Upper lobe of left lung (tissue), 6 donors: ENCODE data around the gene SPATA6L. TPM values are rescaled to one million over a fixed set of nuclear protein-coding genes. Genes with fewer than 3 reads are reported as not detected.
A peak's percentile ranks its signal among the peaks of the same experiment; 100 is the strongest.

ENCODE experiments used
- ATAC-seq, 2 donors: fragments of 200-7000 bp; cut with Tn5 transposase; one replicate each; pipeline ENCODE4 v1.9.1; 2022; ENCODE audit warnings: mild to moderate bottlenecking in 2 of 2, moderate library complexity in 2 of 2; ENCODE audit not compliant: low FRiP score in 2 of 2
- DNase-seq, 2 donors: peaks; one replicate each; pipeline ENCODE4 v3.0.0-alpha.2; 2019 to 2020
- H3K27ac ChIP-seq, 4 donors: fragments of 200-600 bp; sonication (generic); one replicate each; pipeline ENCODE4 v1.5.1; 2016 to 2019
- H3K27me3 ChIP-seq, 4 donors: fragments of 200-600 bp; sonication (generic); one replicate each; pipeline ENCODE4 v1.5.1; 2017 to 2019
- H3K36me3 ChIP-seq, 4 donors: fragments of 200-600 bp; sonication (generic); one replicate each; pipeline ENCODE4 v1.5.1; 2016 to 2019
- H3K4me1 ChIP-seq, 4 donors: fragments of 200-600 bp; sonication (generic); one replicate each; pipeline ENCODE4 v1.5.1; 2018 to 2019
- H3K4me3 ChIP-seq, 4 donors: fragments of 200-600 bp; sonication (generic); one replicate each; pipeline ENCODE4 v1.5.1; 2017 to 2019; ENCODE audit warnings: mild to moderate bottlenecking in 2 of 4, moderate library complexity in 1 of 4
- H3K9me3 ChIP-seq, 4 donors: fragments of 200-600 bp; sonication (generic); one replicate each; pipeline ENCODE4 v1.5.1; 2018 to 2019
- EP300 ChIP-seq, 4 donors: sonication (generic); formaldehyde crosslinking; IDR thresholded peaks; one replicate each; pipeline ENCODE4 v1.5.1; 2017; ENCODE audit warnings: antibody characterized with exemption in 4 of 4, control low read depth in 2 of 4
- POLR2A ChIP-seq, 4 donors: fragments of 450-650 bp; IDR thresholded peaks; one replicate each; pipeline ENCODE4 v1.5.1; 2016 to 2017; ENCODE audit warnings: antibody characterized with exemption in 4 of 4, mild to moderate bottlenecking in 2 of 4
- POLR2AphosphoS5 ChIP-seq, 2 donors: sonication (generic); formaldehyde crosslinking; IDR thresholded peaks; one replicate each; pipeline ENCODE4 v1.5.1; 2017; ENCODE audit warnings: antibody characterized with exemption in 2 of 2
- WGBS, 2 donors: methylation state at CpG; one replicate each; pipeline ENCODE4 v1.1.5; 2017 to 2018; 5-methylcytosine and 5-hydroxymethylcytosine counted together
- total RNA-seq, 6 donors: library from RNA; depleted of rRNA in 4 of 6; stranded (reverse); fragments of >200 nt in 4 of 6; gene quantifications; one replicate each; pipeline versions ENCODE4 v1.1.0 to v1.2.1, GENCODE V29; 2016 to 2021
- TF ChIP-seq, protein P1 (sequence below), 6 experiments: fragments of 450-650 bp in 4 of 6; fragments of 200-600 bp in 2 of 6; sonication (generic) in 2 of 6; IDR thresholded peaks; one replicate each; pipeline ENCODE4 v1.5.1; 2016 to 2019; ENCODE audit warnings: antibody characterized with exemption in 6 of 6
- donor health status: DM: no; HTN: no; CAD: no; lungs with moderate emphysema.
- donor health status: DM: no; HTN: yes; CAD: no; lungs with severe emphysema.

SPATA6L gene
- total RNA-seq, 6 donors from 2014 or later, result 7.4 to 38.4 (median 13.8) TPM

DNA sequence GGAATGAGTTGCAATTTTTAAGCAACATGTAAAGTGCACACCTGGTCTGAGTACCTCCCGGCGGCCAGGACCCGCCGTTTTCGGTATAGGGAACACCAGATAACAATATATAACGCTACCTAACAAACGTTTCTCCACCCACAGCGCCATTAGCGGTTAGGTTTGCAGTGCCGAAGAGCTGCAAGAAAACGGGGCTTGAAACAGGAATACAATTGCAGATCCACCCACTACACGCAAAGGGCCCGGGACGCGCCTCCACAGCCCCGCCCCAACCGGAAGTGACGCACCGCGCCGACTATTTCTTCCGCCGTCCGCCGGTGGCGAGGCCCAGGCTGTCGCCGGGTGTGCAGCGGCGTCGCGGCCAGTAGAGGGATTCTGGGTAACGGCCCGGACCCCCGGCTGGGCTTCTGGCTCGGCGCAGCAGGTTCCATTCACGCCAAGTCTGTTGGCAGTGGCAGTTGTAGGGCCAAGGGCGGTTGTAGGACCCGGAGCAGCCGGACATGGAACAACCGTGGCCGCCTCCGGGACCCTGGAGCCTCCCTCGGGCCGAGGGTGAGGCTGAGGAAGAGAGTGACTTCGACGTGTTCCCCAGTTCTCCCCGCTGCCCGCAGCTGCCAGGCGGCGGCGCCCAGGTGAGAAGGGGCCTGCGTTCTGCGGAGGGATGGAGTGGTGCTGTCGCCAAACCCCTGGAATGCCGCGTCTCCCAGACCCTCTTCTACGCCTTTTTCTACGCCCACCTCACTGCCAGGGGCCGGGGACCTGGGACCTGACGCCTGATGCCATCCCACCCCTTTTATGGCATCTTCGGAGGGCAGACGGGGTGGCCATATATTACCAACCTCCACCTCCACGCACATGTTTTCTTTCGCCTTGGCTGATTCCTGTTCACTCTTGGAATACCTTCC is 13.2 kb upstream of the SPATA6L start, which contains the start of gene CDC37L1:
TSS of gene CDC37L1 (plus strand) at position 302 of the 905 bp plus-strand sequence. CDS start at position 501, 199 bp downstream.
- DNase-seq, result peak; percentile 97 to 100
- Histone ChIP-seq H3K4me1 (peaks cover 9 to 24% (median 15%) of the 10 kb centered on the region in 4 donors), H3K4me3 (peak within 1 kb of the TSS; percentile 63 to 83 (median 78)), H3K9me3 (no peaks in the 10 kb centered on the region), H3K27me3 (no peaks in the 10 kb centered on the region), H3K36me3 (no peaks in the 10 kb centered on the region), H3K27ac (peak within 1 kb of the TSS; percentile 90 to 99 (median 97))
- WGBS, 2 donors, result 0 to 1% methylated on average over 20 to 48 of the region's 66 CpGs
- peak; percentile 100 for ATAC-seq
- TF ChIP-seq, protein P1, sequence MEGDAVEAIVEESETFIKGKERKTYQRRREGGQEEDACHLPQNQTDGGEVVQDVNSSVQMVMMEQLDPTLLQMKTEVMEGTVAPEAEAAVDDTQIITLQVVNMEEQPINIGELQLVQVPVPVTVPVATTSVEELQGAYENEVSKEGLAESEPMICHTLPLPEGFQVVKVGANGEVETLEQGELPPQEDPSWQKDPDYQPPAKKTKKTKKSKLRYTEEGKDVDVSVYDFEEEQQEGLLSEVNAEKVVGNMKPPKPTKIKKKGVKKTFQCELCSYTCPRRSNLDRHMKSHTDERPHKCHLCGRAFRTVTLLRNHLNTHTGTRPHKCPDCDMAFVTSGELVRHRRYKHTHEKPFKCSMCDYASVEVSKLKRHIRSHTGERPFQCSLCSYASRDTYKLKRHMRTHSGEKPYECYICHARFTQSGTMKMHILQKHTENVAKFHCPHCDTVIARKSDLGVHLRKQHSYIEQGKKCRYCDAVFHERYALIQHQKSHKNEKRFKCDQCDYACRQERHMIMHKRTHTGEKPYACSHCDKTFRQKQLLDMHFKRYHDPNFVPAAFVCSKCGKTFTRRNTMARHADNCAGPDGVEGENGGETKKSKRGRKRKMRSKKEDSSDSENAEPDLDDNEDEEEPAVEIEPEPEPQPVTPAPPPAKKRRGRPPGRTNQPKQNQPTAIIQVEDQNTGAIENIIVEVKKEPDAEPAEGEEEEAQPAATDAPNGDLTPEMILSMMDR (IDR thresholded peaks at IDR 0.05), result peak; percentile 65 to 98 (median 94)
- TF ChIP-seq EP300 (IDR thresholded peaks at IDR 0.05), result peak in 1 of 4 donors; percentile 16
- TF ChIP-seq POLR2AphosphoS5 (IDR thresholded peaks at IDR 0.05), result peak; percentile 98 to 100
- peak; percentile 47 to 99 (median 96) for TF ChIP-seq POLR2A (IDR thresholded peaks at IDR 0.05)

DNA sequence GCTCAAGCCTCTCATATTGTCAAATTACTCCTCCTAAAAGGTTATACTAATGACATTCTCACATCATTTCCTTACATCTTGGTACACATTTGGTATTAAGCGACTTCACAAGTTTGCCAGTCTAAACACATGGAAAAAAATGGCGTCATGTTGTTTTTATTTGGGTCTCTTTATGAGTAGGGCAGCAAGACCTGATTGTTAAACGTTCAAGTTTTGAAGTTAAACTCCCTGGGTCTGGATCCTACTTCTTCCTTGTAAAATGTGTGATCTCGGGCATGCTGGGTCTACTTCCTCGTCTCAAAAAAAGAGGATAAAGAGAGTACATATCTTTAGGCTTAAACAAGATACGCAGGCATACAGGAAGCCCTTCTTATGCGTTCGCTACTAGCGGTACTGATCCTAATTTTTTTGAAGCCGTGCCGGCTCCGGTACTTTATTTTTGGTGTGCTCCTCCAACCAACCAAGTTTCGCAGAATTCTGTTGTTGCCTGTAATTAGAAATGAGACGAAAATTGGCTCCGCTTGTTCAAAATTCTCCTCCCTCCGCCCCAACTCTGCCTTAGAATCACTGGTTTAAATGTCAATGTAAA is 12.5 kb upstream of the SPATA6L start:
- no peaks in the 10 kb centered on the region for H3K27me3 ChIP-seq
- H3K36me3 ChIP-seq, result no peaks in the 10 kb centered on the region
- H3K27ac ChIP-seq, result peak overlapping the region; percentile 90 to 99 (median 97)
- H3K4me1 ChIP-seq, result peaks cover 9 to 24% (median 15%) of the 10 kb centered on the region in 4 donors
- no peak for DNase-seq
- TF ChIP-seq POLR2AphosphoS5 (IDR thresholded peaks at IDR 0.05), result no peak
- TF ChIP-seq, protein P1 (IDR thresholded peaks at IDR 0.05), result no peak
- TF ChIP-seq POLR2A (IDR thresholded peaks at IDR 0.05), result no peak
- no peak for TF ChIP-seq EP300 (IDR thresholded peaks at IDR 0.05)
- ATAC-seq, result peak in 1 of 2 donors; percentile 44
- peak overlapping the region; percentile 52 to 83 (median 71) for H3K4me3 ChIP-seq
- H3K9me3 ChIP-seq, result no peaks in the 10 kb centered on the region
- WGBS, 2 donors, result 0 to 1% methylated on average over 16 of the region's 16 CpGs

GRCh38 chr9:4677392-4677791 is 11.1 kb upstream of the SPATA6L start:
- H3K36me3 ChIP-seq, result no peaks in the 10 kb centered on the region
- H3K27ac ChIP-seq, result peak overlapping the region in 3 of 4 donors; percentile 31 to 96 (median 90)
- no peak overlapping the region for H3K4me3 ChIP-seq
- DNase-seq (no peak), ATAC-seq (no peak)
- WGBS, 2 donors, result 84 to 93% methylated on average over 3 of the region's 3 CpGs
- TF ChIP-seq, protein P1 (IDR thresholded peaks at IDR 0.05), result no peak
- TF ChIP-seq EP300 (IDR thresholded peaks at IDR 0.05), result no peak
- no peak for TF ChIP-seq POLR2AphosphoS5 (IDR thresholded peaks at IDR 0.05)
- no peak for TF ChIP-seq POLR2A (IDR thresholded peaks at IDR 0.05)
- H3K4me1 ChIP-seq, result peaks cover 9 to 24% (median 15%) of the 10 kb centered on the region in 4 donors
- no peaks in the 10 kb centered on the region for H3K27me3 ChIP-seq
- no peaks in the 10 kb centered on the region for H3K9me3 ChIP-seq

GRCh38 chr9:4674783-4675182 is 8.5 kb upstream of the SPATA6L start:
- ATAC-seq (no peak), DNase-seq (no peak)
- peaks cover 0 to 9% (median 2%) of the 10 kb centered on the region in 4 donors for H3K4me1 ChIP-seq
- peak overlapping the region in 3 of 4 donors; percentile 10 to 53 (median 35) for H3K27ac ChIP-seq
- no peaks in the 10 kb centered on the region for H3K27me3 ChIP-seq
- no peak overlapping the region for H3K4me3 ChIP-seq
- H3K9me3 ChIP-seq, result no peaks in the 10 kb centered on the region
- TF ChIP-seq POLR2AphosphoS5 (IDR thresholded peaks at IDR 0.05) (no peak), EP300 (IDR thresholded peaks at IDR 0.05) (peak in 1 of 4 donors; percentile 32)
- H3K36me3 ChIP-seq, result no peaks in the 10 kb centered on the region

DNA sequence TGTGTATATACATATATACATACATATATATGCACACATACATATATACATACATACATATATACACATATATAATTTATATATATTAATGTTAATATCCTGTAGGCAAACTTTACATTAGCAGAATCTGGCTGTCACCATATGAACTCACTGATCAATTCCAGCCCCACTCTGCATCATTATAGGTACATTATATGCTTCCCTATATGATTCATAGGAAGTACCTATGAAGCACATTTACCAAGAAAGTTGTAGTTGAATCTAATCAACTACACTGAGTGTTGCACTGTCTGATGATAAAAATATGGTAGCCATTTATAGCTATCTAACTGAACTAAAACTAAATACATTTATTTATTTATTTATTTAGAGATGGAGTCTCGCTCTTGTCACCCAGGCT is 5.5 kb upstream of the SPATA6L start:
- Histone ChIP-seq H3K9me3 (no peaks in the 10 kb centered on the region), H3K4me3 (no peak overlapping the region), H3K27me3 (no peaks in the 10 kb centered on the region), H3K4me1 (peaks cover 0 to 3% (median under 1%) of the 10 kb centered on the region in 4 donors), H3K36me3 (no peaks in the 10 kb centered on the region), H3K27ac (no peak overlapping the region)
- TF ChIP-seq POLR2AphosphoS5 (IDR thresholded peaks at IDR 0.05), result no peak
- WGBS, 2 donors, result 100% methylated on average over 1 of the region's 1 CpG
- no peak for DNase-seq
- no peak for ATAC-seq
